GM12891 (cell line): ENCODE measurements around the gene EXD3.

ENCODE experiments used
- DNase-seq: peaks from one replicate; pipeline ENCODE4 v3.0.0; 2011; ENCODE audit warnings: low spot score; ENCODE audit not compliant: insufficient read length
- FAIRE-seq: peaks from 2 replicates; lab custom pipeline; 2011; peaks lifted over from hg19 to GRCh38; lab: Jason Lieb, UNC
- PAX5 ChIP-seq: IDR thresholded peaks from 2 replicates; pipeline ENCODE4 v1.6.1; 2011; ENCODE audit warnings: low read length, moderate library complexity, mild to moderate bottlenecking; ENCODE audit not compliant: insufficient read depth, severe bottlenecking
- POLR2A ChIP-seq: IDR thresholded peaks from 2 replicates; pipeline ENCODE4 v1.6.1; 2011; ENCODE audit warnings: low read depth, low read length, control low read depth
- POLR2AphosphoS5 ChIP-seq: IDR thresholded peaks from 2 replicates; pipeline ENCODE4 v1.6.1; 2011; ENCODE audit warnings: low read depth, low read length, control low read depth
- POU2F2 ChIP-seq: IDR thresholded peaks from 2 replicates; pipeline ENCODE4 v1.6.1; 2011; ENCODE audit warnings: low read depth, mild to moderate bottlenecking, control low read depth, low read length, moderate library complexity
- SPI1 ChIP-seq: IDR thresholded peaks from 2 replicates; pipeline ENCODE4 v1.6.1; 2011; ENCODE audit warnings: low read depth, low read length, control low read depth
- TAF1 ChIP-seq: IDR thresholded peaks from 2 replicates; pipeline ENCODE4 v1.6.1; 2011; ENCODE audit warnings: low read depth, low read length, control low read depth

EXD3 gene

DNA sequence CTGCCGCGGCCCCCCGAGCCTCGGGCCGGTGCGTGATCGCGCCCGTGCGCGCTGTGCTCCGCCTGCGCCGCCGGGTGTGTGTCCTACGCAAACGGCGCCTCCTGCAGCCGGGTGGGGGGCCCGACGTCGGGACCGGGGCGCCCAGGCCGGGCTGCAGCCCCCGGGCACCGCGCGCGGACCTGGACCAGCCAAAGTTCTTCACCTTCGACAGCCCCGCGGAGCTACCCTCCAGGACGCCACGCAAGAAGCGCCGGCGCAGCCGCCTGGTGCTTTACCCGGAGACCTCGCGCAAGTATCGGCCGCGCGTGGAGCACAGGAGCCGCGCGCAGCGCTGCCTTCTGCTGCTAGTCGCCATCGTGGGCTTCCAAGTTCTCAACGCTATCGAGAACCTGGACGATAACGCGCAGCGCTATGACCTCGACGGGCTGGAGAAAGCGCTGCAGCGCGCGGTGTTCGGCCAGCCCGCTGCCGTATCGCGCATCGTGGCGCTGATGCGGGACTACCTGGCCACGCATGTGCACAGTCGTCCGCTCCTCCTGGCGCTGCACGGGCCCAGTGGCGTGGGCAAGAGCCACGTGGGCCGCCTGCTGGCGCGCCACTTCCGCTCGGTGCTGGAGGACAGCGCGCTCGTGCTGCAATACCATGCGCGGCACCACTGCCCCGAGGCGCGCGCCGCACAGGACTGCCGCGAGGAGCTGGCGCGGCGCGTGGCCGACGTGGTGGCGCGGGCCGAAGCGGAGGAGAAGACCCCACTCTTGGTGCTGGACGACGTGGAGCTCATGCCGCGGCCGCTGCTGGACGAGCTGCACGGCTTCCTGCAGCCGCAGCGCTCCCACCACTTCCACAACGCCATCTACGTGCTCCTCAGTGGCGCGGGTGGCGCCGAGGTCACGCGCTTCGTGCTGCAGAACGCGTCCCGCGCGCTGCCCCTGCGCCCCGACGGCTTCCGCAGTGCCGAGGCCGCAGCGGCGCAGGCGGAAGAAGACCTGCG lies 143.9 kb downstream of the EXD3 start:
- no peak for FAIRE-seq
- no peak for DNase-seq
- TF ChIP-seq POLR2A (no peak), POU2F2 (no peak), PAX5 (no peak), SPI1 (no peak), POLR2AphosphoS5 (no peak), TAF1 (no peak)

DNA sequence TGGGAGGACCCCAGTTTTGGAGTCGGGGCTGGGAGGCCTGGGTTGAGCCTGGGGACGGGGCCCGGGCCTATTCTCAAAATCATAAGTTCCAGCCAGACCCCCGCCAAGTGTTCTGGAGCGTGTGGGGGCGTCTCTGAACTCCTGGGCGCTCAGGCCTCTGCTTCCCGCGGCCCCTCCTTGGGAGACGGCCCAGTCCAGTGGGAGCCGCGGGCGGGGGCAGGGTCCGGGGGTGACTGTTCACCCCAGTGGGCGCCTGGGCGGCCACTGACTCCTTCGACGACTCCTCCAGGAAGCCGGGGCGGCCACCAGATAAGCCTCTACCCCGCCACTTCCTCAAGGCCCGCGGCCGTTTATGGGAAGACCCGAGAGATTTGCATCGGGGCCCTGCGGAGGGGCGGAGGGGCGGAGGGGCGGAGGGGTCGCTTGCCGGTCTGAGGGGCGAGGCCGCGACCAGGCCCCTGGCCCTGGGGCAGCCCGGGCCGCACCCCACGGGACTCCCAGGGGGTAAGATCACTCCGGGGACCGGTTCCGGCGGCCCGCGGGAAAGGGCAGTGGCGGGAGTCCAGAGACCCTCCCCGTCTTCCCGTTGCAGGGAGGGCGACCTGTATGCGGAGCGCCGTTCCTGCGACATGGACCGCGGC lies 144.8 kb downstream of the EXD3 start:
- peak; percentile 5 for FAIRE-seq
- TF ChIP-seq POU2F2 (no peak), PAX5 (no peak), POLR2A (no peak), POLR2AphosphoS5 (no peak), TAF1 (no peak), SPI1 (no peak)
- DNase-seq: no peak

DNA sequence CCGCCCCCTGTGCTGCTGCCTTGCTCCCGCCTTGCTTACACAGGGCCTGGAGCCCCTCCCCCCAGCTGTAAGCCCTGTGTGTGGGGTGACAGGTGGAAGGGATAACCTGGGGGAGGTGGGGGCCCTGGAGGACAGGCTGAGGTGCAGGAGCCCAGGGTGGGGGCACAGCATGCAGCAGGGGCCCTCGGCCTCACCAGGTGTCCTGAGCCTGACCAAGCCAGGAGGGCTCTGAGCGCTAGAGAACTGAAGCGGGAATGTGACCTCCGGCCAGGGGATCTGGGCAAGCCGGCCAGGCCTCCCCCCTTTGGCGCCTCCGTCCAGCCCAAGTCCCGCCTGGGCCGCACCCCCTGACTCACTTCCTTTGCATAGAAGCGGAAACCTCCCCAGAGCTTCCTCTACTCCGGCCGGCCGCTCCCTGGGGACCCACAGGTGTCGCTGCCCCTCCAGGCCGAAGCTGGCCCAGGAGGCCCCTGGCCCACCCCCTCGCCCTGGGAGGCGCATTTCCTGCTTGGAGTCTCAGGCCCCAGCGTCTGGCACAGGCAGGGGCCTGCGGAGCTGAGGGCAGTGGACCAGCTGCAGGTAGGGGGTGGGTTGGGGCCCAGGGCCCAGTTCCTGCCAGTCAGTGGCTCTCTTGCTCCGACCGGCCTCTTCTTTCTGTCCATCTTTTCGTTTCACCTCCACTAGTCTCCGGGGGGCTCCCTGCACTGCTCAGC lies 145.5 kb downstream of the EXD3 start, which contains the start of gene TOR4A:
Gene TOR4A, plus strand, starts transcription at position 398 of the 713 bp plus-strand sequence. CDS start 964 bp downstream, outside the sequence.
- FAIRE-seq: peak; percentile 88
- TF ChIP-seq POLR2AphosphoS5 (0 out of 2 replicates have a peak, but pooled peaks have one; percentile 37), POLR2A (no peak), TAF1 (no peak), PAX5 (no peak), SPI1 (peak; percentile 56), POU2F2 (peak; percentile 60; the same call in 1 of the 2 replicates)
- peak; percentile 89 for DNase-seq

- no peak for DNase-seq
- peak; percentile 50 for FAIRE-seq
- TF ChIP-seq POU2F2: peak; percentile 7; the same call in 1 of the 2 replicates
- TF ChIP-seq PAX5: no peak
- no peak for TF ChIP-seq TAF1
These were observed 146.3 kb downstream of the EXD3 start for GRCh38 chr9:137276473-137277328.

GRCh38 chr9:137275588-137276472 lies 147.1 kb downstream of the EXD3 start:
- no peak for TF ChIP-seq POLR2AphosphoS5
- TF ChIP-seq TAF1: no peak
- no peak for TF ChIP-seq PAX5
- no peak for TF ChIP-seq SPI1
- TF ChIP-seq POU2F2: no peak
- TF ChIP-seq POLR2A: no peak
- DNase-seq (no peak), FAIRE-seq (peak; percentile 5)

- TF ChIP-seq POLR2AphosphoS5: no peak
- TF ChIP-seq TAF1: no peak
- TF ChIP-seq POU2F2: no peak
- no peak for TF ChIP-seq SPI1
- TF ChIP-seq POLR2A: no peak
- no peak for TF ChIP-seq PAX5
- DNase-seq (no peak), FAIRE-seq (no peak)
These were observed 147.8 kb downstream of the EXD3 start for GRCh38 chr9:137275203-137275587.

GRCh38 chr9:137273611-137274320 lies 149.2 kb downstream of the EXD3 start:
- TF ChIP-seq POLR2A (no peak), SPI1 (no peak), TAF1 (no peak), POLR2AphosphoS5 (no peak), PAX5 (no peak), POU2F2 (no peak)
- DNase-seq (no peak), FAIRE-seq (no peak)
